ENCODE results near the gene COL23A1.

DNA sequence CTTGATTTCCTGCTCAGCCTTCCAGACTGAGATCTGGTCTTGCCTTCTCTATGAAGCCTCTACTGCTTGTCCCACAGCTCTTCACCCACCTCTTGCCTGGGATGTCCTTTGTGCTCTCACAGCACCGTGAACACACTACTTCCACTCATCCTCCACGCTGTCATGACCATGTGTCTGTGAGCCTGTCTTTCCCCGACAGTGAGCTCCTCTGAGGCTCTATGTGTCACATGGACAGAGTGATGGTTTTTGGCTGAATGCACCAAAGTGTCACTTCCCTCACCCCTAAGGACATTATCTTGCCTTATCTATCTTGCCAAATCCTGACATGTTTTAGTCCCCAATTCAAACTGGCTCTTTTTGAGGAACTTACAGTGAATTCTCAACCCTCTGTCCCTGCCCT, 368.9 kb downstream of the COL23A1 start:
- TF ChIP-seq, protein P1, sequence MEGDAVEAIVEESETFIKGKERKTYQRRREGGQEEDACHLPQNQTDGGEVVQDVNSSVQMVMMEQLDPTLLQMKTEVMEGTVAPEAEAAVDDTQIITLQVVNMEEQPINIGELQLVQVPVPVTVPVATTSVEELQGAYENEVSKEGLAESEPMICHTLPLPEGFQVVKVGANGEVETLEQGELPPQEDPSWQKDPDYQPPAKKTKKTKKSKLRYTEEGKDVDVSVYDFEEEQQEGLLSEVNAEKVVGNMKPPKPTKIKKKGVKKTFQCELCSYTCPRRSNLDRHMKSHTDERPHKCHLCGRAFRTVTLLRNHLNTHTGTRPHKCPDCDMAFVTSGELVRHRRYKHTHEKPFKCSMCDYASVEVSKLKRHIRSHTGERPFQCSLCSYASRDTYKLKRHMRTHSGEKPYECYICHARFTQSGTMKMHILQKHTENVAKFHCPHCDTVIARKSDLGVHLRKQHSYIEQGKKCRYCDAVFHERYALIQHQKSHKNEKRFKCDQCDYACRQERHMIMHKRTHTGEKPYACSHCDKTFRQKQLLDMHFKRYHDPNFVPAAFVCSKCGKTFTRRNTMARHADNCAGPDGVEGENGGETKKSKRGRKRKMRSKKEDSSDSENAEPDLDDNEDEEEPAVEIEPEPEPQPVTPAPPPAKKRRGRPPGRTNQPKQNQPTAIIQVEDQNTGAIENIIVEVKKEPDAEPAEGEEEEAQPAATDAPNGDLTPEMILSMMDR (conservative IDR thresholded peaks at IDR 0.05; ENCODE audit: low read depth, low read length) = no peak
- no peak for TF ChIP-seq EZH2 (IDR thresholded peaks at IDR 0.05; ENCODE audit: low read length, unreplicated experiment)

Data from PC-3 (cell line).